K562 (cell line): ENCODE results near the gene TCF19. TPM values are rescaled to one million over a fixed set of nuclear protein-coding genes. Genes with fewer than 3 reads are reported as not detected.

Experiments used
- ATAC-seq: fragments of 200-7000 bp; cut with Tn5 transposase; 3 replicates; pipeline ENCODE4 v1.9.1; 2020; ENCODE audit warnings: moderate library complexity
- BruUV-seq: library from RNA; stranded (reverse); fragments of 400-500 nt; replicated peaks from 2 replicates; lab custom pipeline; 2021; lab: Mats Ljungman, UMichigan
- CTCF ChIA-PET: fragments of 300-600 bp; formaldehyde crosslinking; extraction: SDS; loops from one replicate; lab custom pipeline; 2021; ENCODE audit warnings: low intra/inter-chr PET ratio; lab: Yijun Ruan, JAX
- POLR2A ChIA-PET: fragments of 300-600, 350-650 bp; sonication (Branson Sonifier 250); formaldehyde crosslinking; extraction: SDS; loops from one replicate; lab custom pipeline; 2021; ENCODE audit warnings: antibody characterized with exemption, inconsistent platforms; lab: Yijun Ruan, JAX
- DNase-seq, 4 experiments: peaks; one replicate each; pipeline versions ENCODE4 v3.0.0 to v3.0.0-alpha.2; 2011 to 2018; ENCODE audit warnings: low spot score in 3 of 4, mixed read lengths in 3 of 4; ENCODE audit errors: extremely low read depth in 1 of 4
- FAIRE-seq: peaks from 2 replicates; lab custom pipeline; 2011; peaks lifted over from hg19 to GRCh38; lab: Jason Lieb, UNC
- H2AFZ ChIP-seq: 2 replicates; pipeline ENCODE4 v1.6.0; 2011; ENCODE audit warnings: low read depth, low read length, control low read depth, inconsistent platforms
- H3K27ac ChIP-seq: fragments of 200-600 bp; 3 replicates; pipeline ENCODE4 v1.8.0; 2011; ENCODE audit warnings: low read depth, mild to moderate bottlenecking, control low read depth, inconsistent platforms, low read length, moderate library complexity, mixed read lengths; ENCODE audit errors: extremely low read depth
- H3K27me3 ChIP-seq, 2 experiments: fragments of 300-600 bp in 1 of 2; 2 replicates in 1 of 2; 3 replicates in 1 of 2; pipeline versions ENCODE4 v1.6.0 to v1.8.0; 2011; ENCODE audit warnings: inconsistent platforms in 2 of 2, low read length in 2 of 2, mild to moderate bottlenecking in 1 of 2, mixed read lengths in 1 of 2, moderate library complexity in 1 of 2; ENCODE audit not compliant: control insufficient read depth in 2 of 2, insufficient read depth in 2 of 2
- H3K36me3 ChIP-seq: fragments of 300-600 bp; 3 replicates; pipeline ENCODE4 v1.8.0; 2011; ENCODE audit warnings: mild to moderate bottlenecking, low read length, inconsistent platforms; ENCODE audit not compliant: control insufficient read depth, insufficient read depth
- H3K4me1 ChIP-seq, 2 experiments: fragments of 200-600 bp in 1 of 2; replicated peaks in 1 of 2; 2 replicates in 1 of 2; 3 replicates in 1 of 2; pipeline versions ENCODE4 v1.5.1 to v1.8.0; 2011; ENCODE audit warnings: inconsistent platforms in 2 of 2, low read length in 2 of 2, mild to moderate bottlenecking in 1 of 2, mixed read lengths in 1 of 2, moderate library complexity in 1 of 2; ENCODE audit not compliant: control insufficient read depth in 2 of 2, insufficient read depth in 2 of 2
- H3K4me2 ChIP-seq: 2 replicates; pipeline ENCODE4 v1.6.1; 2011; ENCODE audit warnings: low read length, control low read depth, inconsistent platforms, mixed read lengths; ENCODE audit not compliant: insufficient read depth
- H3K4me3 ChIP-seq: fragments of 200-600 bp; sonication (generic), shearing (Covaris generic); 2 replicates; pipeline ENCODE4 v1.5.1; 2016; ENCODE audit warnings: control low read depth, inconsistent platforms
- H3K79me2 ChIP-seq: fragments of 200-600 bp; 3 replicates; pipeline ENCODE4 v1.8.0; 2011; ENCODE audit warnings: low read length, inconsistent platforms; ENCODE audit not compliant: control insufficient read depth, insufficient read depth
- H3K9ac ChIP-seq, 2 experiments: 2 replicates each; pipeline versions ENCODE4 v1.6.0 to v1.6.1; 2011; ENCODE audit warnings: low read depth in 2 of 2, low read length in 2 of 2, control low read depth in 1 of 2, inconsistent platforms in 1 of 2, mild to moderate bottlenecking in 1 of 2, mixed read lengths in 1 of 2; ENCODE audit not compliant: insufficient read depth in 1 of 2
- H3K9me1 ChIP-seq: one replicate; pipeline ENCODE4 v1.6.0; 2011; ENCODE audit warnings: inconsistent platforms, mild to moderate bottlenecking, low read length, moderate library complexity; ENCODE audit not compliant: control insufficient read depth, insufficient read depth
- H3K9me3 ChIP-seq: replicated peaks from 2 replicates; pipeline ENCODE4 v1.5.1; 2011; ENCODE audit warnings: low read depth, low read length, inconsistent platforms; ENCODE audit not compliant: control insufficient read depth, insufficient read depth
- H4K20me1 ChIP-seq: replicated peaks from 2 replicates; pipeline ENCODE4 v1.6.1; 2011; ENCODE audit warnings: low read length, inconsistent platforms, mixed read lengths; ENCODE audit not compliant: control insufficient read depth, insufficient read depth
- POLR3G ChIP-seq: IDR thresholded peaks from 2 replicates; pipeline ENCODE4 v1.6.1; 2011; ENCODE audit not compliant: insufficient read length, insufficient replicate concordance; ENCODE audit errors: extremely low read depth
- WGBS: fragments of 100-300 bp; shearing (Covaris generic); methylation state at CpG from one replicate; pipeline ENCODE4 v1.1.6; 2016; ENCODE audit warnings: low coverage, mixed read lengths; ENCODE audit not compliant: insufficient coverage; ENCODE audit errors: missing lambda C conversion rate; 5-methylcytosine and 5-hydroxymethylcytosine counted together
- in situ Hi-C: fragments of 300-500 bp; cut with MboI; formaldehyde crosslinking; loops from 4 replicates; pipeline ENCODE4 v1.15.0; 2018; ENCODE audit warnings: inconsistent platforms, mixed read lengths
- intact Hi-C: fragments of 100-400 bp; cut with micrococcal nuclease; formaldehyde crosslinking; loops from 2 replicates; pipeline ENCODE4 v1.14.2; 2022
- polyA plus RNA-seq, 8 experiments: library from polyadenylated mRNA; depleted of rRNA in 4 of 8; stranded (reverse) in 5 of 8; unstranded in 3 of 8; fragments of >200 nt; fragmentation: Nextera tagmentation in 2 of 8; fragmentation: Illumina TruSeq in 1 of 8; extraction: Ambion mirVana in 2 of 8; extraction: Trizol in 1 of 8; gene quantifications; 2 replicates each; pipeline versions ENCODE4 v1.2.1 to v1.2.3, GENCODE V29; 2011 to 2014; ENCODE audit warnings: inconsistent platforms in 1 of 8, missing spikeins in 1 of 8
- total RNA-seq, 7 experiments: library from RNA; depleted of rRNA in 6 of 7; stranded (reverse); fragments of >200 nt in 6 of 7; fragmentation: Illumina TruSeq in 2 of 7; extraction: Trizol in 2 of 7; gene quantifications; 2 replicates each; pipeline versions ENCODE4 v1.2.1 to v1.2.3, GENCODE V29; 2011 to 2021; ENCODE audit warnings: low replicate concordance in 1 of 7
- TF ChIP-seq, protein P1 (sequence below): IDR thresholded peaks from 2 replicates; pipeline ENCODE4 v1.6.1; 2011; ENCODE audit warnings: borderline replicate concordance, low read depth, mild to moderate bottlenecking, moderate library complexity, low read length; ENCODE audit not compliant: insufficient read depth, poor library complexity, severe bottlenecking

TCF19 gene
- total and polyA plus RNA-seq, 9 of the 15 experiments (the other 6 are each of a cell fraction or from before 2014, with no cell fraction given) = 4.2 to 42.5 (median 25.7) TPM

DNA sequence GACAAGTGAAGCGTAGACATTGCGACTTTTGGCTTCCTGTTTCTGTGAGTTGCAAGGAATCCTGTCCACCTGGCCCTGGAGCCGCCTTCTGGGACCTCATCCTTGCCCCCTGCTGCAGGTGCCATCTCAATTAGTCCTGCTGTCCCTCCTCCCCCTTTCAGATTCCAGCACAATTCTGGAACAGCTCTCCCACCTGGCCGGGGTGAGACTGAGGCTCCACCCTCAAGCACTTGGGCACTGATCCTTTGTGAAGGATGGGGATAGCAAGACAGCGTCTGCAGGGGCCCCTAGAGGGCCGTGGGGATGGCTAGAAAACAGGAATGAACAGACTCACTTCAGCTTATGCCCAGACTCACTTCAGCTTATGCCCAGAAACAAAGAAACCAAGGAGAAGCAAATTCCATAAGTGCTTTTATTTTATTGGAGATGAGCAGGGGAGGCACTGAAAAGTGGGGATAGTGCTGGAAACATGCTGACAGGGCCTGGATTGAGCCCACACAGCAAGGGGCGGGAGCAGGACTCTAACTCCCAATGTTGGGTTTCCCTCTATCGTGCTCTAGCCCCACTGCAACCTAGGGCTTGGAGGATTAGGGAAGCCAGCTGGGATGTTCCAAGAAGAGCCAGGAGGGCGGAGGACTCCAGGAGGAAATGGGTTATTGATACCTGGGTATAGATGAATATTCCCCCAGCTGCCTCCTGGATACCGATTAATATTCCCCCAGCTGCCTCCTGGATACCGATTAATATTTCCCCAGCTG is 47.4 kb upstream of the TCF19 start:
- H3K4me2 ChIP-seq = no peak overlapping the region
- H4K20me1 ChIP-seq = peaks cover 3% of the 10 kb centered on the region; the same call in 1 of the 2 replicates
- 1% methylated on average over 11 of the region's 11 CpGs for WGBS
- FAIRE-seq (no peak), ATAC-seq (peak; percentile 38; the same call in 1 of the 3 replicates), DNase-seq (no peak)
- no peak overlapping the region for H3K9ac ChIP-seq
- H3K4me3 ChIP-seq = no peak overlapping the region
- H2AFZ ChIP-seq = no peak overlapping the region
- no peaks in the 10 kb centered on the region; a peak in 3 of 5 replicates for H3K4me1 ChIP-seq
- no TSS peak for BruUV-seq
- ChIA-PET POLR2A (interaction anchor here (0.6 to 1.1 kb wide), 3 partner anchors 181 to 494 kb away, joined by 3 read pairs; no protein-coding TSS in a partner anchor), CTCF (no interaction called here)
- intact Hi-C loops = no loop called here
- no peaks in the 10 kb centered on the region for H3K9me1 ChIP-seq
- no peaks in the 10 kb centered on the region for H3K36me3 ChIP-seq
- TF ChIP-seq POLR3G = no peak
- TF ChIP-seq, protein P1, sequence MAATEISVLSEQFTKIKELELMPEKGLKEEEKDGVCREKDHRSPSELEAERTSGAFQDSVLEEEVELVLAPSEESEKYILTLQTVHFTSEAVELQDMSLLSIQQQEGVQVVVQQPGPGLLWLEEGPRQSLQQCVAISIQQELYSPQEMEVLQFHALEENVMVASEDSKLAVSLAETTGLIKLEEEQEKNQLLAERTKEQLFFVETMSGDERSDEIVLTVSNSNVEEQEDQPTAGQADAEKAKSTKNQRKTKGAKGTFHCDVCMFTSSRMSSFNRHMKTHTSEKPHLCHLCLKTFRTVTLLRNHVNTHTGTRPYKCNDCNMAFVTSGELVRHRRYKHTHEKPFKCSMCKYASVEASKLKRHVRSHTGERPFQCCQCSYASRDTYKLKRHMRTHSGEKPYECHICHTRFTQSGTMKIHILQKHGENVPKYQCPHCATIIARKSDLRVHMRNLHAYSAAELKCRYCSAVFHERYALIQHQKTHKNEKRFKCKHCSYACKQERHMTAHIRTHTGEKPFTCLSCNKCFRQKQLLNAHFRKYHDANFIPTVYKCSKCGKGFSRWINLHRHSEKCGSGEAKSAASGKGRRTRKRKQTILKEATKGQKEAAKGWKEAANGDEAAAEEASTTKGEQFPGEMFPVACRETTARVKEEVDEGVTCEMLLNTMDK = peak; percentile 2
- H3K27ac ChIP-seq = no peak overlapping the region
- H3K9me3 ChIP-seq = no peaks in the 10 kb centered on the region
- in situ Hi-C loops = no loop called here
- H3K27me3 ChIP-seq = peaks cover 62 to 78% of the 10 kb centered on the region in 2 experiments
- H3K79me2 ChIP-seq = no peaks in the 10 kb centered on the region
